CD14-positive monocyte (primary cell): ENCODE measurements around the gene MVP. TPM values are rescaled to one million over a fixed set of nuclear protein-coding genes. Genes with fewer than 3 reads are reported as not detected.

Experiments used
- DNase-seq, 3 donors: peaks; one replicate each; pipeline ENCODE4 v3.0.0-alpha.2; 2011 to 2022
- H2AFZ ChIP-seq: 2 replicates; pipeline ENCODE4 v1.6.0; 2012; ENCODE audit warnings: mild to moderate bottlenecking, low read depth, low read length, inconsistent platforms; ENCODE audit not compliant: insufficient read depth, poor library complexity, severe bottlenecking
- H3K27ac ChIP-seq, 2 donors: 1 replicate in 1 of 2; 2 replicates in 1 of 2; pipeline ENCODE4 v1.5.1; 2012 to 2013; ENCODE audit warnings: low read length in 2 of 2, control low read depth in 1 of 2, inconsistent platforms in 1 of 2, low read depth in 1 of 2, mild to moderate bottlenecking in 1 of 2
- H3K27me3 ChIP-seq, 2 donors: one replicate each; pipeline versions ENCODE4 v1.6.0 to v1.6.1; 2011 to 2013; ENCODE audit warnings: low read length in 2 of 2; ENCODE audit not compliant: control insufficient read depth in 2 of 2, insufficient read depth in 2 of 2
- H3K36me3 ChIP-seq, 2 donors: replicated peaks in 1 of 2; 1 replicate in 1 of 2; 2 replicates in 1 of 2; pipeline versions ENCODE4 v1.5.1 to v1.6.1; 2012 to 2013; ENCODE audit warnings: low read length in 2 of 2, control low read depth in 1 of 2, inconsistent platforms in 1 of 2, mild to moderate bottlenecking in 1 of 2; ENCODE audit not compliant: insufficient read depth in 2 of 2, control insufficient read depth in 1 of 2
- H3K4me1 ChIP-seq, 2 donors: 1 replicate in 1 of 2; 2 replicates in 1 of 2; pipeline versions ENCODE4 v1.5.1 to v1.6.1; 2012 to 2013; ENCODE audit warnings: low read length in 2 of 2, control low read depth in 1 of 2, inconsistent platforms in 1 of 2, mild to moderate bottlenecking in 1 of 2, moderate library complexity in 1 of 2; ENCODE audit not compliant: insufficient read depth in 2 of 2, control insufficient read depth in 1 of 2
- H3K4me2 ChIP-seq: replicated peaks from 2 replicates; pipeline ENCODE3; 2012; ENCODE audit warnings: low read length, moderate library complexity, mild to moderate bottlenecking; ENCODE audit not compliant: poor library complexity, severe bottlenecking; ENCODE audit errors: extremely low read depth
- H3K4me3 ChIP-seq, 3 experiments: fragments of 200-600 bp in 1 of 3; sonication (generic) in 1 of 3; replicated peaks in 1 of 3; 1 replicate in 2 of 3; 2 replicates in 1 of 3; pipeline ENCODE4 v1.5.1; 2011 to 2013; ENCODE audit warnings: low read length in 3 of 3, mild to moderate bottlenecking in 3 of 3, control low read depth in 2 of 3, low read depth in 2 of 3, inconsistent platforms in 1 of 3, moderate library complexity in 1 of 3
- H3K79me2 ChIP-seq: 2 replicates; pipeline ENCODE4 v1.6.0; 2012; ENCODE audit warnings: mild to moderate bottlenecking, control low read depth, inconsistent platforms, low read length, moderate library complexity; ENCODE audit not compliant: insufficient read depth
- H3K9ac ChIP-seq: 2 replicates; pipeline ENCODE4 v1.6.0; 2017; ENCODE audit warnings: low read length, mild to moderate bottlenecking; ENCODE audit not compliant: insufficient read depth, poor library complexity, severe bottlenecking
- H3K9me3 ChIP-seq, 2 donors: replicated peaks in 1 of 2; 1 replicate in 1 of 2; 2 replicates in 1 of 2; pipeline versions ENCODE4 v1.5.1 to v1.6.1; 2012 to 2013; ENCODE audit warnings: low read length in 2 of 2, control low read depth in 1 of 2; ENCODE audit not compliant: control insufficient read depth in 1 of 2, insufficient read depth in 1 of 2
- H4K20me1 ChIP-seq: 2 replicates; pipeline ENCODE4 v1.6.0; 2012; ENCODE audit warnings: mild to moderate bottlenecking, low read length, control low read depth, moderate library complexity; ENCODE audit not compliant: insufficient read depth
- H3K27ac Mint-ChIP-seq, 7 donors: one replicate each; pipeline ENCODE4 v1.8.0; 2020; ENCODE audit warnings: mild to moderate bottlenecking in 7 of 7, mixed read lengths in 7 of 7, moderate library complexity in 6 of 7, inconsistent platforms in 2 of 7
- H3K27me3 Mint-ChIP-seq, 3 donors: one replicate each; pipeline ENCODE4 v1.8.0; 2021 to 2022; ENCODE audit warnings: low read depth in 3 of 3, mild to moderate bottlenecking in 3 of 3, mixed read lengths in 3 of 3, moderate library complexity in 3 of 3, inconsistent platforms in 1 of 3
- H3K36me3 Mint-ChIP-seq, 2 donors: one replicate each; pipeline ENCODE4 v1.8.0; 2020; ENCODE audit warnings: mixed read lengths in 2 of 2, inconsistent platforms in 1 of 2, mild to moderate bottlenecking in 1 of 2
- H3K4me1 Mint-ChIP-seq: one replicate; pipeline ENCODE4 v1.8.0; 2020; ENCODE audit warnings: mild to moderate bottlenecking, mixed read lengths
- H3K4me3 Mint-ChIP-seq, 2 donors: one replicate each; pipeline ENCODE4 v1.8.0; 2020; ENCODE audit warnings: mild to moderate bottlenecking in 2 of 2, mixed read lengths in 2 of 2, moderate library complexity in 1 of 2
- H3K9me3 Mint-ChIP-seq, 7 donors: one replicate each; pipeline ENCODE4 v1.8.0; 2020 to 2022; ENCODE audit warnings: mixed read lengths in 7 of 7, mild to moderate bottlenecking in 6 of 7, moderate library complexity in 6 of 7, inconsistent platforms in 2 of 7
- CTCF ChIP-seq: fragments of 200-600 bp; IDR thresholded peaks from one replicate; pipeline ENCODE4 v1.8.0; 2022; ENCODE audit warnings: antibody characterized with exemption, mild to moderate bottlenecking
- WGBS: methylation state at CpG from one replicate; pipeline ENCODE4 v1.1.5; 2013; ENCODE audit warnings: missing lambda C conversion rate; ENCODE audit not compliant: insufficient coverage; 5-methylcytosine and 5-hydroxymethylcytosine counted together
- intact Hi-C, 2 donors: fragments of 100-400 bp; cut with micrococcal nuclease; formaldehyde crosslinking; loops; one replicate each; pipeline versions ENCODE4 v1.15.0 to v1.15.1; 2023
- polyA plus RNA-seq, 3 donors: library from polyadenylated mRNA; depleted of rRNA in 1 of 3; unstranded in 2 of 3; stranded (reverse) in 1 of 3; fragments of 300-500 nt in 2 of 3; fragments of >200 nt in 1 of 3; fragmentation: Illumina TruSeq in 2 of 3; gene quantifications; 1 replicate in 2 of 3; 2 replicates in 1 of 3; pipeline ENCODE4 v1.2.3, GENCODE V29; 2012 to 2021

Gene MVP
- polyA plus RNA-seq, 3 donors, result 146 to 274 (median 185) TPM

GRCh38 chr16:29815032-29815721 lies 5.1 kb upstream of the MVP start:
- intact Hi-C loops, result loop anchor here (5.0 to 10.0 kb wide), 3 partner anchors 47 to 180 kb away; partner anchors contain the start of genes CDIPT (in 1 of the 2), HIRIP3 (in 1 of the 2) and INO80E (in 1 of the 2)
- Histone ChIP-seq H3K9ac (peak overlapping the region; percentile 81), H2AFZ (peak overlapping the region; percentile 95), H3K27ac (peak overlapping the region; percentile 20 to 83), H3K79me2 (peaks cover 36% of the 10 kb centered on the region), H3K9me3 (no peaks in the 10 kb centered on the region), H3K27me3 (peaks cover 5 to 24% of the 10 kb centered on the region in 2 donors), H3K4me2 (peak overlapping the region; percentile 99), H4K20me1 (peaks cover 31% of the 10 kb centered on the region), H3K36me3 (peaks cover 13 to 25% of the 10 kb centered on the region in 2 donors), H3K4me3 (peak overlapping the region; percentile 1 to 88 (median 74)), H3K4me1 (peaks cover 59 to 75% of the 10 kb centered on the region in 2 donors)
- H3K9me3 Mint-ChIP-seq, result peaks cover 0 to 8% (median 3%) of the 10 kb centered on the region in 7 donors
- peak in 1 of 3 donors; percentile 7 for DNase-seq
- peaks cover 29 to 31% of the 10 kb centered on the region in 2 donors for H3K36me3 Mint-ChIP-seq
- peaks cover 21 to 32% (median 31%) of the 10 kb centered on the region in 3 donors for H3K27me3 Mint-ChIP-seq
- 5% methylated on average over 21 of the region's 39 CpGs for WGBS
- TF ChIP-seq CTCF, result no peak
- peak overlapping the region; percentile 95 to 96 for H3K4me3 Mint-ChIP-seq
- H3K27ac Mint-ChIP-seq, result peak overlapping the region; percentile 37 to 98 (median 96)
- peaks cover 71% of the 10 kb centered on the region for H3K4me1 Mint-ChIP-seq

- peak within 1 kb of the TSS; percentile 91 to 98 (median 96) for H3K27ac Mint-ChIP-seq
Measured at GRCh38 chr16:29815793-29816693, 4.2 kb upstream of the MVP start, which contains the start of gene PAGR1. PAGR1 (plus strand) TSS chr16:29816152; CDS start chr16:29816526, 374 bp downstream.

More at GRCh38 chr16:29815793-29816693, 4.2 kb upstream of the MVP start, which contains the start of gene PAGR1:
- peaks cover 5 to 24% of the 10 kb centered on the region in 2 donors for H3K27me3 ChIP-seq
- H3K36me3 Mint-ChIP-seq, result peaks cover 24 to 26% of the 10 kb centered on the region in 2 donors
- H3K79me2 ChIP-seq, result peaks cover 44% of the 10 kb centered on the region
- peaks cover 0 to 8% (median 3%) of the 10 kb centered on the region in 7 donors for H3K9me3 Mint-ChIP-seq
- H3K4me3 Mint-ChIP-seq, result peak within 1 kb of the TSS; percentile 95 to 96
- H3K4me1 ChIP-seq, result peaks cover 54 to 75% of the 10 kb centered on the region in 2 donors
- H3K36me3 ChIP-seq, result peaks cover 13 to 21% of the 10 kb centered on the region in 2 donors
- peak within 1 kb of the TSS; percentile 95 for H2AFZ ChIP-seq
- peaks cover 67% of the 10 kb centered on the region for H3K4me1 Mint-ChIP-seq
- peak within 1 kb of the TSS; percentile 64 to 88 (median 74) for H3K4me3 ChIP-seq
- DNase-seq, result peak; percentile 99
- H3K9ac ChIP-seq, result peak within 1 kb of the TSS; percentile 81
- H3K4me2 ChIP-seq, result peak within 1 kb of the TSS; percentile 99
- peaks cover 21 to 32% (median 31%) of the 10 kb centered on the region in 3 donors for H3K27me3 Mint-ChIP-seq
- H3K27ac ChIP-seq, result peak within 1 kb of the TSS; percentile 73 to 83
- WGBS, result under 1% methylated on average over 56 of the region's 70 CpGs
- intact Hi-C loops, result loop anchor here (5.0 to 10.0 kb wide), 3 partner anchors 46 to 179 kb away; partner anchors contain the start of genes CDIPT (in 1 of the 2), HIRIP3 (in 1 of the 2) and INO80E (in 1 of the 2)
- peak; percentile 92 for TF ChIP-seq CTCF
- H4K20me1 ChIP-seq, result peaks cover 31% of the 10 kb centered on the region
- H3K9me3 ChIP-seq, result no peaks in the 10 kb centered on the region
